Liver (tissue), 3 donors: ENCODE measurements around the gene TJP1.

Experiments
- EGR1 ChIP-seq, 2 donors: IDR thresholded peaks; 2 replicates each; pipeline ENCODE4 v1.6.1; 2016 to 2018; ENCODE audit warnings: antibody characterized with exemption in 2 of 2, low read depth in 2 of 2
- FOXA1 ChIP-seq: IDR thresholded peaks from 2 replicates; pipeline ENCODE4 v1.6.1; 2016; ENCODE audit warnings: antibody characterized with exemption
- RAD21 ChIP-seq, 2 donors: IDR thresholded peaks; 2 replicates each; pipeline ENCODE4 v1.6.1; 2016; ENCODE audit warnings: antibody characterized with exemption in 2 of 2, mild to moderate bottlenecking in 2 of 2
- RXRA ChIP-seq, 2 donors: IDR thresholded peaks; 2 replicates each; pipeline ENCODE4 v1.6.1; 2017 to 2018; ENCODE audit warnings: antibody characterized with exemption in 2 of 2, mild to moderate bottlenecking in 1 of 2
- YY1 ChIP-seq: IDR thresholded peaks from 2 replicates; pipeline ENCODE4 v1.6.1; 2016; ENCODE audit warnings: antibody characterized with exemption, mild to moderate bottlenecking
- TF ChIP-seq, protein P1 (sequence below): fragments of 150-350 bp; IDR thresholded peaks from 2 replicates; pipeline ENCODE4 v1.5.1; 2017; ENCODE audit warnings: improper control_type of control experiment, low read depth, low read length; ENCODE audit not compliant: missing input control
- TF ChIP-seq, protein P2 (sequence below): IDR thresholded peaks from 2 replicates; pipeline ENCODE4 v1.6.1; 2016; ENCODE audit warnings: antibody characterized with exemption, mild to moderate bottlenecking
- TF ChIP-seq, protein P3 (sequence below): IDR thresholded peaks from 2 replicates; pipeline ENCODE4 v1.6.1; 2016; ENCODE audit warnings: antibody characterized with exemption
- TF ChIP-seq, protein P4 (sequence below): IDR thresholded peaks from 2 replicates; pipeline ENCODE4 v1.6.1; 2016; ENCODE audit warnings: antibody characterized with exemption
- donor health status: healthy.
- donor health status: healthy.

DNA sequence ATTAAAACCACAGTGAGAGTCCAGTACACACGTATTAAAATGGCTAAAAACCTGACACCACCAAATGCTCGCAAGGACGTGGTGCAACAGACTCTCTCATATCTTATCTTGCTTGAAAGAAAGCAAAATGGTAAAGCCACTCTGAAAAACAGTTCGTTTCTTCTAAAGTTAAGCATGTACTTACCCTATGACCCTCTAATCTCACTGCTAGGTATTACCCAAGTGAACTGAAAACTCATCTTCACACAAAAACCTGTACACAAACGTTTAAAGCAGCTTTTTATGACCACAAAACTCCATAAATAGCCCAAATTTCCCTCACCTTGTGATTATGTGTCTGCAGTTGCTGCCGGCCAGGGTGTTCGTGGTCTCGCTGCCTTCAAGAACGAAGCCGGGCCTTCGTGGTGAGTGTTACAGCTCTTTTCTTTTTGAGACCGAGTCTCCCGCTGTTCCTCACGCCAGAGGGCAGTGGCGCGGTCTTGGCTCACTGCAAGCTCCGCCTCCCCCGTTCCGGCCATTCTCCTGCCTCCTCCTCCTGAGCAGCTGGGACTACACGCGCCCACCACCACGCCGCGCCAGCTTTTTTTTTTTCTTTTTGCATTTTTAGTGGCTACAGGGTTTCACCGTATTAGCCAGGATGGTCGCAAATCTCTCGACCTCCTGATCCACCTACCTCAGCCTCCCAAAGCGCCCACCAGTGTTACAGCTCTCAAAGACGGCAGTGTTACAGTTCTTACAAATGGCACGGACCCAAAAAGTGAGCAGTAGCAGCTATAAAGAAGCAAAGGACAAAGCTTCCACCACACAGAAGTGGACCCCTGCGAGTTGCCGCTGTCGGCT lies 165.4 kb downstream of the TJP1 start:
- TF ChIP-seq YY1 (no peak), EGR1 (IDR thresholded peaks at IDR 0.05; ENCODE audit: low read depth in 2 of 2) (no peak), RAD21 (IDR thresholded peaks at IDR 0.05) (no peak), FOXA1 (no peak), RXRA (IDR thresholded peaks at IDR 0.05) (no peak)
- TF ChIP-seq, protein P1, sequence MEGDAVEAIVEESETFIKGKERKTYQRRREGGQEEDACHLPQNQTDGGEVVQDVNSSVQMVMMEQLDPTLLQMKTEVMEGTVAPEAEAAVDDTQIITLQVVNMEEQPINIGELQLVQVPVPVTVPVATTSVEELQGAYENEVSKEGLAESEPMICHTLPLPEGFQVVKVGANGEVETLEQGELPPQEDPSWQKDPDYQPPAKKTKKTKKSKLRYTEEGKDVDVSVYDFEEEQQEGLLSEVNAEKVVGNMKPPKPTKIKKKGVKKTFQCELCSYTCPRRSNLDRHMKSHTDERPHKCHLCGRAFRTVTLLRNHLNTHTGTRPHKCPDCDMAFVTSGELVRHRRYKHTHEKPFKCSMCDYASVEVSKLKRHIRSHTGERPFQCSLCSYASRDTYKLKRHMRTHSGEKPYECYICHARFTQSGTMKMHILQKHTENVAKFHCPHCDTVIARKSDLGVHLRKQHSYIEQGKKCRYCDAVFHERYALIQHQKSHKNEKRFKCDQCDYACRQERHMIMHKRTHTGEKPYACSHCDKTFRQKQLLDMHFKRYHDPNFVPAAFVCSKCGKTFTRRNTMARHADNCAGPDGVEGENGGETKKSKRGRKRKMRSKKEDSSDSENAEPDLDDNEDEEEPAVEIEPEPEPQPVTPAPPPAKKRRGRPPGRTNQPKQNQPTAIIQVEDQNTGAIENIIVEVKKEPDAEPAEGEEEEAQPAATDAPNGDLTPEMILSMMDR = no peak
- TF ChIP-seq, protein P2, sequence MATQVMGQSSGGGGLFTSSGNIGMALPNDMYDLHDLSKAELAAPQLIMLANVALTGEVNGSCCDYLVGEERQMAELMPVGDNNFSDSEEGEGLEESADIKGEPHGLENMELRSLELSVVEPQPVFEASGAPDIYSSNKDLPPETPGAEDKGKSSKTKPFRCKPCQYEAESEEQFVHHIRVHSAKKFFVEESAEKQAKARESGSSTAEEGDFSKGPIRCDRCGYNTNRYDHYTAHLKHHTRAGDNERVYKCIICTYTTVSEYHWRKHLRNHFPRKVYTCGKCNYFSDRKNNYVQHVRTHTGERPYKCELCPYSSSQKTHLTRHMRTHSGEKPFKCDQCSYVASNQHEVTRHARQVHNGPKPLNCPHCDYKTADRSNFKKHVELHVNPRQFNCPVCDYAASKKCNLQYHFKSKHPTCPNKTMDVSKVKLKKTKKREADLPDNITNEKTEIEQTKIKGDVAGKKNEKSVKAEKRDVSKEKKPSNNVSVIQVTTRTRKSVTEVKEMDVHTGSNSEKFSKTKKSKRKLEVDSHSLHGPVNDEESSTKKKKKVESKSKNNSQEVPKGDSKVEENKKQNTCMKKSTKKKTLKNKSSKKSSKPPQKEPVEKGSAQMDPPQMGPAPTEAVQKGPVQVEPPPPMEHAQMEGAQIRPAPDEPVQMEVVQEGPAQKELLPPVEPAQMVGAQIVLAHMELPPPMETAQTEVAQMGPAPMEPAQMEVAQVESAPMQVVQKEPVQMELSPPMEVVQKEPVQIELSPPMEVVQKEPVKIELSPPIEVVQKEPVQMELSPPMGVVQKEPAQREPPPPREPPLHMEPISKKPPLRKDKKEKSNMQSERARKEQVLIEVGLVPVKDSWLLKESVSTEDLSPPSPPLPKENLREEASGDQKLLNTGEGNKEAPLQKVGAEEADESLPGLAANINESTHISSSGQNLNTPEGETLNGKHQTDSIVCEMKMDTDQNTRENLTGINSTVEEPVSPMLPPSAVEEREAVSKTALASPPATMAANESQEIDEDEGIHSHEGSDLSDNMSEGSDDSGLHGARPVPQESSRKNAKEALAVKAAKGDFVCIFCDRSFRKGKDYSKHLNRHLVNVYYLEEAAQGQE = no peak
- TF ChIP-seq, protein P3, sequence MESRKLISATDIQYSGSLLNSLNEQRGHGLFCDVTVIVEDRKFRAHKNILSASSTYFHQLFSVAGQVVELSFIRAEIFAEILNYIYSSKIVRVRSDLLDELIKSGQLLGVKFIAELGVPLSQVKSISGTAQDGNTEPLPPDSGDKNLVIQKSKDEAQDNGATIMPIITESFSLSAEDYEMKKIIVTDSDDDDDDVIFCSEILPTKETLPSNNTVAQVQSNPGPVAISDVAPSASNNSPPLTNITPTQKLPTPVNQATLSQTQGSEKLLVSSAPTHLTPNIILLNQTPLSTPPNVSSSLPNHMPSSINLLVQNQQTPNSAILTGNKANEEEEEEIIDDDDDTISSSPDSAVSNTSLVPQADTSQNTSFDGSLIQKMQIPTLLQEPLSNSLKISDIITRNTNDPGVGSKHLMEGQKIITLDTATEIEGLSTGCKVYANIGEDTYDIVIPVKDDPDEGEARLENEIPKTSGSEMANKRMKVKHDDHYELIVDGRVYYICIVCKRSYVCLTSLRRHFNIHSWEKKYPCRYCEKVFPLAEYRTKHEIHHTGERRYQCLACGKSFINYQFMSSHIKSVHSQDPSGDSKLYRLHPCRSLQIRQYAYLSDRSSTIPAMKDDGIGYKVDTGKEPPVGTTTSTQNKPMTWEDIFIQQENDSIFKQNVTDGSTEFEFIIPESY = no peak
- TF ChIP-seq, protein P4, sequence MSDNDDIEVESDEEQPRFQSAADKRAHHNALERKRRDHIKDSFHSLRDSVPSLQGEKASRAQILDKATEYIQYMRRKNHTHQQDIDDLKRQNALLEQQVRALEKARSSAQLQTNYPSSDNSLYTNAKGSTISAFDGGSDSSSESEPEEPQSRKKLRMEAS = no peak
